C1 segment of cervical spinal cord (tissue), 14 donors: ENCODE data around the gene TBCB.
"Not testable (repeated sequence)": the region's sequence is repeated elsewhere in the genome, so short reads cannot be mapped to it uniquely, and the experiment has no call there.

Experiments used
- DNase-seq, 14 donors: peaks; one replicate each; lab custom pipeline; 2025; lab: John Stamatoyannopoulos, UW

The TBCB gene

DNA sequence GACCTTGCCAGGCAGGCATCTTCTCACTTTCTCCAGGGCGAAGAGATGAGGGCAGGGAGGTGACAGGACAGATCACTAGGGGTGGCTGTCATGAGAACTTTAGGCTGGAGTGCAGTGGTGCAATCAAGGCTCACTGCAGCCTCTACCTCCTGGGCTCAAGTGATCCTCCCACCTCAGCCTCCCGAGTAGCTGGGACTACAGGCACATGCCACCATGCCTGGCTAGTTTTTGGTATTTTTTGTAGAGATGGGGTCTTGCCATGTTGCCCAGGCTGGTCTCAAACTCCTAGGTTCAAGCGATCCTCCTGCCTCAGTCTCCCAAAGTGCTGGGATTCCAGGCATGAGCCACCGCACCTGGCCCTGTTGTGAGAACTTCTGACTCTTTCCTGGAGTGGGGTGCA, 19.6 kb downstream of the TBCB start:
- not testable (repeated sequence) for DNase-seq

DNA sequence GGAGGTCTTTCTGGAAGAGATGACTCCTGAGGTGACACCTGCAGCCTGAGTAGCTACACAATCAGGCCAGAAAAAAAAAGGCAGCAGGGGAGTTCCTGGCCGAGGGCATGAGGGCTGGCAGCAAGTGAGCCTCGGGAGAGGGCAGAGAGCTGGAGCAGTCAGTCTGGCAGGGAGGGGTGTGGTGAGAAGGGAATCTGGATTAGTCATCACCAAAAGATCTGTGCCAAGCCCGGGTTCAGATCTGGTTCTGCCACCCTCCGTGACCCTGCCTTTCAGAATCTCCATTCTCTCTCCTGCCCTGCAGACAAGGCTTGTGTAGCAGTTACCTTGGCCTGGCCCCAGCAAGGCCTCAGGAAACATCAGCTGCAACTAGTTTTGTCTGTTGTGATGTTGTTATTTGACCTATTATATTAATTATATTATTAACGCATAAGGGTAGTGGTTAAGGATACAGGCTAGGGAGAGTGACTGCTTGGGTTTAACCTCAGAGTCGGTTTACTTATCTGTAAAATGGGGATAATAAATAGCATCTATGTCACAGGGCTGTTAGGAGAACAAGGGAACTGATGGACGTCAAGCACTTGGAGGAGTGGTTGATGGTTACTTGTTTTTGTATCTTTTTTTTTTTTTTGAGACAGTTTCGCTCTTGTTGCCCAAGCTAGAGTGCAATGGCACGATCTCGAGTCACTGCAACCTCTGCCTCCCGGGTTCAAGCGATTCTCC, 21.9 kb downstream of the TBCB start:
- DNase-seq, result peak in 2 of 14 donors; percentile 34 to 68

DNA sequence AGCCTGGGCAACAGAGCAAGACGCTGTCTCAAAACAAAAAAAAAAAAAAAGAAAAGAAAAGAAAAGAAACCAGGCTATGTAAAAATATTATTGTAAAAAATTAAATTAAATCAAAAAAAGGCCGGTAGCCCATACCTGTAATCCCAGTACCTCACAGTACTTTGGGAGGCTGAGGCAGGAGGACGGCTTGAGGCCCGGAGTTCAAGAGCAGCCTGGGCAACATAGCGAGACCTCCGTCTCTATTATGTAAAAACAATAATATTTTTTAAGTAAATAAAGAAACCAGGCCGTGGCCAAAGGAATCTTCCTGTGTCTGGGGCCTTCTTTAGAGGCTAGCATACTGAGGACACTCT, 23.8 kb downstream of the TBCB start:
- no peak for DNase-seq

DNA sequence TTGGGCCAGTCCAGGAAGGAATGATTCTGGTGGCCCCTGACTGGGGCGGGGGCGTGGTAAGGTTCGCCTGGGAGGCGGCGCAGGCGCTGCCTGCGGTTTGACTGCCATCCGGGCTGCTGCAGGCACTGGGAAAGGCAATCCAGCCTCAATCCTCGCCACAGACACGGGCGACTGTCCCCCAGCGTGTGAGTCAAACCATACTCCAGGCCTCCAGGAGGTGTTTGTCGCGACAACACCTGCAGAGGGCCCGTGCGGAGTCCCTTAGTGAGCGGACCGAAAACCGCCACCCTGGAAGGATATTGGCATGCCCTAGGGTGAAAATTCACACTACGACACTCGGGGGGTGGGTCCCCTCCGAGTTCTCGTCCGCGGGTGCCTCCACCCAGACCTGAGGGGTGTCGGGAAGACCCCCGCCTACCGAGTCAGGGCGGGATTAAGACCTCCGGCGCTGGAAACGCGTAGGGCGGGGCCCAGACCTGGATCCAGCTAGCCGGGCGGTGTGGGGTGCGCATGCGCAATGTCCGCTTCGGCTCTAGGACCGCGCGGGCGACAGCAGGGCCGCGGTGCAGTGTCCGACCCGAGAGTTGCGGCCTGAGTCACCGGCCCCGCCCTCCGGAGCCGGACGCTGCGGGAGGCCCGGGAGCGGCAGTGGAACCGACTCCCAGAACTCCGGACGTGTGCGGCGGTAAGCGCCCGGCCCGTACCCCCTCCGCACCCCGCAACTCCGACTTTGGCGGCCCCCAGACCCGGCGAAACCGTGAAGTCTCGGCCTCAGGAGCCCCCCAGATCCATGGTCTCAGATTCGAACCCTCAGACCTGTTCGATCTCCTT, 24.4 kb downstream of the TBCB start, which contains the start of gene CAPNS1:
Gene CAPNS1 (plus strand): TSS at position 594 of the 831 bp plus-strand sequence. CDS start 946 bp downstream, outside the sequence.
- DNase-seq, result peak; percentile 74 to 99 (median 93)

DNA sequence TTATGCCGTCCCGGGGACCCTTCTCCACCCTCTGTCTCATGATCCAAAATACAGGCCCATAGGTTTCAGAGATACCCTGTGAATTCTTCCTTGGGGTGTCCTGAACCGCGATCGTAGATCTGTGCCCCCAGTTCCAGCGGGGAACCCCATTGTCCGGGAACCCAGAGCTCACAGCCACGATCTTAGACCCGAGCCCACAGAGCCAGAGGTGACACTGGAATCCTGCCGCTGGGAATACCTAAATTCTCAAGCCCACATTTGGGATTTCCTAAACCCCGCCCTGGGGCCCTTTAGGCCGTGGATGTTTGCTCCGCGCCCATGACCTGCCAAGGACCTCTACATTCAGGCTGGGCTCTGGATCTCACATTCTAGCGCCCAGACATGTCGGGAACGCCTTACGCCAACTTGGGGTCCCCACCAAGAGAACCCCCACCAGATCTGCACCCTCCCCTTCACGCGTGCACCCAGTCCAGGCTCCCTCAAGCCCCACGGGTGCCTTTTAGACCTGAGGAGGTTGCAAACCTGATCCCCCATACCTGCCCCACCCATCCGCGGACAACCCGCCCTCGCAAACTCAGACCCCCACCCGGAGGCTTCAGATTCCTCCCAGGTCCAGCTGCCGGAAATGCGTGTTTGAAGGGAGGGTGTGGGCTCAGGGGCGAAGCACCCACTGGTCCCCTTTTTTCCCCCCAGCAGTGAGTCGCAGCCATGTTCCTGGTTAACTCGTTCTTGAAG, 25.2 kb downstream of the TBCB start:
- peak in 3 of 14 donors; percentile 36 to 55 (median 47) for DNase-seq

DNA sequence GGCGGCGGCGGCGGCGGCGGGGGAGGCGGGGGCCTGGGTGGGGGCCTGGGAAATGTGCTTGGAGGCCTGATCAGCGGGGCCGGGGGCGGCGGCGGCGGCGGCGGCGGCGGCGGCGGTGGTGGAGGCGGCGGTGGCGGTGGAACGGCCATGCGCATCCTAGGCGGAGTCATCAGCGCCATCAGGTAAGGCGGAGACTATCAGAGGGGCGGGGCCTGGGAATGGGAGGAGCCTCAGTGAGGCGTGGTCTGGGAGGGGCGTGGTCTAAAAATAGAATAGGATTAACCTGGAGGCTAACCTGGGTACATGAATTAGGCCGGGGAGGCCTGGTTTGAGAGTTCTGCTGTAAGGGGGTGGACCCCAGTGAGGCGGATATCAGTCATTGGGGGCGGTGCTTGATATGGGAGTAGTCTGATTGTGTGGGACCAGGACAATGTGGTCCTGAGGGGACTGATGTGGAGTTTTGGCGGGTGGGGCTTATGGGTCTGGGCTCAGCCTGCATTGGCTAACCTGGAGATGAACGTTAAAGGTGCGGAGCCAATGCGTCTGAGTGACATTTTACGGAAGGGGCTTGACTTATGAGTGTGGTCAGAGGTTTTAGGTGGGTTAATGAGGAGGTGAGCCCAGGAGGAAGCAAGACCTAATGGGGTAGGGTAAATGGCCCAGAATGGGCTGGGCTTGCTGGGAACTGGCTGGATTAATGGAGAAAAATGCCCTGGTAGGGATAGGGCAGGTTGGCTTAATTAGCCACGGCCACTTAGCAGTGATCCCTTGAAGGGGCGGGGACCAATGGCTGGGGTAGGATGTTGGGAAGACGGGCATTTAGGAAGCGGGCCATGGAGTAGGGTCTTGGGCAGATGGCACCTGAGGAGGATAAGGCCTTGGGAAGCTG, 26.0 kb downstream of the TBCB start:
- DNase-seq, result peak in 12 of 14 donors; percentile 20 to 78 (median 42)

DNA sequence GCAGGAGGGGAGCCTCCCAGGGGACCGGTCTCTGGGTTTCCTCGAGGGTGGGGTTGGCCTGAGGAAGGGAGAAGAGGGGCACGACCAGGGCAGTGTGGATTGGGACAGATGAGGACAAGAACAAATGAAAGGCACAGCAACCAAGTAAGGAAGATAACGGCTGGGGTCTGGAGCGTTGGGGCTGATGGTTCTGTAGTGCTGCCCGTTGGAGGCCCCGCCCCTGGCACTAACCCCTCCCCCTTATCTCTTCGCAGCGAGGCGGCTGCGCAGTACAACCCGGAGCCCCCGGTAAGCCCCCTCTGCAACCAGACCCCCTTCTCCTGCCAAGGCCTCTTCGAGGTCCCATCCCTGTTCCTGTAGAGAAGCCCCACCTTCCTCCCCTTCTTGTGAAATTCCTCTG, 26.8 kb downstream of the TBCB start:
- DNase-seq, result no peak

DNA sequence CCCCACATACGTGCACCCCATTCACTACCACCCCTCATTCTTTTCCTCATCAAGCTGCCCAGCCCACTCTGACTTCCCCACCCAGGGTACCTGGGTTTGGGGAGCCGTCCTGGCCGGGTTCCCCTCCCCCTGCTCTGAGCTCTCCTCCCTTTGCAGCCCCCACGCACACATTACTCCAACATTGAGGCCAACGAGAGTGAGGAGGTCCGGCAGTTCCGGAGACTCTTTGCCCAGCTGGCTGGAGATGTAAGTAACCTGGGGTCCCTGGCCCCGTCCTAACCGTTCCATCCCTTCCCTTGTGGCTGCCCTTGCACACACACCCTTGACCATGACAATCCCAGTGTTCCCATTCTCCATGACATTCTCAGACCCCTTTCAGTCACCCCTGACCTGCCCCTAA, 27.2 kb downstream of the TBCB start:
- no peak for DNase-seq

DNA sequence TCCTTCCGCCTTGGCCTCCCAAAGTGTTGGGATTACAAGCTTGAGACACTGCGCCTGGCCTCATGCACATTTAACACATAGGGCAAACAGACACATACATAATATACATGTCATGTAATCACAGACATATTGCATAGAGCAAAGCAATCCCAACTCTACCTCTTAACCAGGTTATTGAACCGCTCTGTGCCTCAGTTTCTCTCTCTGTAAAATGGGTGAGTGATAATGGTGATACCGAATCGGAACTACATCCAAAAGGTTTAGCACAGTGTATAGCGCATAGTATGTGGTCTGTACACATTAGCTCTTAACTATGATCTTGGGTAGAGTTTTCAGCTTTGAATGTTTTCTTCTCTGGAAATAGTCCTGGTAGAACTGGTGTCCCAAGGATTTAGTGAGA, 29.4 kb downstream of the TBCB start:
- no peak for DNase-seq

DNA sequence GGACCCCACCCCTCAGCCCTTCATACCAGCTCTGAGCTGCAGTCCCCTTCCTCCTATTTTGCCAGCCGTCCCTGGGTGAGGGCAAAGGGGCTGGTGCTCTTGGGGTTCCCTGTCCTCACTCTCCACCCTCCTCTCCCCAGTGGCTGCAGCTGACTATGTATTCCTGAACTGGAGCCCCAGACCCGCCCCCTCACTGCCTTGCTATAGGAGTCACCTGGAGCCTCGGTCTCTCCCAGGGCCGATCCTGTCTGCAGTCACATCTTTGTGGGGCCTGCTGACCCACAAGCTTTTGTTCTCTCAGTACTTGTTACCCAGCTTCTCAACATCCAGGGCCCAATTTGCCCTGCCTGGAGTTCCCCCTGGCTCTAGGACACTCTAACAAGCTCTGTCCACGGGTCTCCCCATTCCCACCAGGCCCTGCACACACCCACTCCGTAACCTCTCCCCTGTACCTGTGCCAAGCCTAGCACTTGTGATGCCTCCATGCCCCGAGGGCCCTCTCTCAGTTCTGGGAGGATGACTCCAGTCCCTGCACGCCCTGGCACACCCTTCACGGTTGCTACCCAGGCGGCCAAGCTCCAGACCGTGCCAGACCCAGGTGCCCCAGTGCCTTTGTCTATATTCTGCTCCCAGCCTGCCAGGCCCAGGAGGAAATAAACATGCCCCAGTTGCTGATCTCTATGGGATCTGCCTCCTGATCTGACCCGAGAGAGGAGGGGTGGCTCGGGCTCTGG, 34.6 kb downstream of the TBCB start:
- DNase-seq, result no peak

DNA sequence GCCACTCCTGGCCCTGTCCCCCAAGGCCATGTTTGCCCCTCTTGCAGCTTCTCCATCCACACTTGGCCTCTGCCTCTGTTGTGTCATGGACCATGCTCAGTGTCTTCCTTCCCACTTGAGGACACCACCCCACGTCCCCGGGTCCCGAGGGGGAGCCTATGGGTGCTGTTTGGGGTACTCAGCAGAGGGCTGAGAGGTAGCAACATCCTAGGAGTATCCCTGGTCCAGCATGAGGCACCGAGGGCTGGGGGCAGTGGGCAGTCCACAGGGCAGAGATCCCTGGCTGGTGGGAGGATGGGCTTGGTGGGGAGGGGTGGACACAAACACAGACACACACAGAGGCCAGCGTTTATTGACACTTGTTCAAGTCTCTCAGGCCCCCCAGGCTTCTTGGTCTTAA, 35.3 kb downstream of the TBCB start:
- DNase-seq, result no peak

DNA sequence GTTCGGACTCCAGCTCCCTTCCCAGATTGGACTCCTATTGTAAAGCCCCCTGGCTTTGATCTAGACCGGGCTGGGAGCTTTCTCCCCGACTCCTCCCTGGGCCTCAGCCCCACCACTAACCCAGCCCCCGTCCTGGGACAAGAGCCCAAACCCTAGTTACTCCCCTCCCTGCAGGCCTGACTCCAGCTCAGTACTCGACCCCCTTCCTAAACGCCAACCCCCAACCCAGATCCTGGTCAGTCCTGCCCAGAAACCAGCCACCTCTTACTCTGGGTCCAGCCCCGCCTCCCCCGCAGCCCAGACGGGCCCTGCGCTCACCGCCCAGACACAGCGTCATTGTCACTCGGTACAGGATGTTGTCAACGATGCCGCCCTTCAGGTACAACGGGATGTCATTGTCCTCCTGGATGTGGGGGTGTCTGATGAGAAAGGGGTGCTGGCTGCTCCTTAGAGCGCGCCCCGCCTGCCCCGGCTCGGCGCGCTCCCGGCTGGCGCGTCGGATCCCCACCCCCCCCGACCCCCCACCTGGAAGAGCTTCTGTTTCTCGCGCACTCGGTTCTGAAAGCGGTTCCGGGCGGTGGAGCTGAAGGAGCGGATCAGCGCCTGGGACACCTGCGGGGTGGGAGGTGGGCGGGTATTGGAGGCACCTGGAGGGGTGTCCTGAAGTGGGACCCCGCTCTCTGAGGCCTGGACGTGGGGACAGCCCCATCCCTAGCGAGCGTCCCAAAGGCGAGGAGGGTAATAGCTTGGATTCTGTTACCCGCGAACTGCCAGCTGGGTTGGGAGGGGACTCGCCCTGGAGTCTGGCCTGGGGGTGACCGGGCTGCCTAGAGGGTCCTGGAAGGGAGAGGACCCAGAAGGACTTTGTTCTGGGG, 36.1 kb downstream of the TBCB start:
- peak in 1 of 14 donors; percentile 79 for DNase-seq

DNA sequence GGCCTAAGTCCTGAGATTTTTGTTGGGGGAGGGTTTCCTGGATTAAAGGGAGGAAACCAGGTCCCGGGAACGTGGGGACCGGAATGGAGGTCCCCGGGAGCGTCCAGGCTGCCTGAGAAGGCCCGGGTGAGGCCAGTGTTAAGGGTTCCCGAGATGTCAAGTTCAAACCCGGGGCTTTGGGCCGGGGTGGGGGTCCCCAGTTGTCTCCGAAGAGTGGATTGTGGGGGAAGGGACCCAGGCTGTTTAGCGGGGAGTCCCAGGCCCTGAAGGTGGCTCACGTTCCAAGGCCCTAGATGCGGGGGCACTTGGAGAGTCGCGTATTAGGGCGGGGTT, 36.7 kb downstream of the TBCB start:
- no peak for DNase-seq

DNA sequence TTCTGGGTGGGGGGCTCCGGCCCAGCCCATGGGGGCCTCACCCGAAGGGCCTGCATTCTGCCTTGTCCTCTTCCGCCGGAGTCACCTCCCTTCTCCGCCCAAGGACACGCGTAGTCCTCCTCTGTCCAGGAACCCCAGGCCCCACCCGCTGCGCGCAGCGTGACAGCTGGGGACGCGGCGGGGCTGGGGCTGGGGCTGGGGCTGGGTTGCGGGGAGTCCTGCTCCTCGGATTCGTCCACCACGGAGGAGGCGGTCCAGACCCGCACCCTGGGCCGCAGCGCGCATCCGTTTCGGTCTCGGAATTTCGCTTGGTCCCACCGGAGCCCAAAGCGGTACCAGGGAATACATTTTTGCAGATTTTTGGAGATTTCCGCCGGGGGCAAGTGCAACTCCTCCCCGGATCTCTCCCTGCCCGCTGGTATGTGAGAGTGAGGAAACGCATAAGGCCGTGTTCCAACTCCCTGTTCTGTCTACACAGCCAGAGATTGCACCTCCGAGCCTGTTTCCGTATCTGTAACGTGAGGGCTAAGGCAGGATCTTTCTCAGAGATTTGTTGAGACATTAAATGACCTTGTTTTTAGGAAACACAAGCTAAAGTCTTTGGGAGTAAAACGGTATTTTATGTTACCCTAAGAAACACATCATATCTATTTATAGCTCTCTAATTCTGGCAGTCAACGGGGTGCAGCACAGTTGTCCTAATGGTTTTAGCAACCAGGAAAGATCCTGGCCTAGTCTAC, 37.3 kb downstream of the TBCB start, which contains the start of gene COX7A1:
Gene COX7A1 (minus strand): TSS at position 96 of the 740 bp plus-strand sequence. CDS start 40 bp downstream, at position 56.
- peak in 1 of 14 donors; percentile 75 for DNase-seq

DNA sequence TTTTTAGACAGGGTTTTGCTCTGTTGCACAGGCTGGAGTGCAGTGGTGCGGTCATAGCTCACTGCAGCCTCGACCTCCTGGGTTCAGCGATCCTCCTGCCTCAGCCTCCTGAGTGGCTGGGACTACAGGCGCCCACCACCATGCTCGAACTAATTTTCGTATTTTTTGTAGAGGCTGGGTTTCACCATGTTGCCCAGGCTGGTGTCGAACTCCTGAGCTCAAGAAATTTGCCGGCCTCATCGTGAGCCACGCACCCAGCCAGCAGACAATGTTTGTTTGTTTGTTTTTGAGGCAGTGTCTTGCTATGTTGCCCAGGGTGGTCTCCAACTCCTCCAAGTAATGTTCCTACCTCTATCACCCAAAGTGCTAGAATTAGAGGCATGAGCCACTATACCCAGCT, 37.9 kb downstream of the TBCB start:
- DNase-seq, result no peak

DNA sequence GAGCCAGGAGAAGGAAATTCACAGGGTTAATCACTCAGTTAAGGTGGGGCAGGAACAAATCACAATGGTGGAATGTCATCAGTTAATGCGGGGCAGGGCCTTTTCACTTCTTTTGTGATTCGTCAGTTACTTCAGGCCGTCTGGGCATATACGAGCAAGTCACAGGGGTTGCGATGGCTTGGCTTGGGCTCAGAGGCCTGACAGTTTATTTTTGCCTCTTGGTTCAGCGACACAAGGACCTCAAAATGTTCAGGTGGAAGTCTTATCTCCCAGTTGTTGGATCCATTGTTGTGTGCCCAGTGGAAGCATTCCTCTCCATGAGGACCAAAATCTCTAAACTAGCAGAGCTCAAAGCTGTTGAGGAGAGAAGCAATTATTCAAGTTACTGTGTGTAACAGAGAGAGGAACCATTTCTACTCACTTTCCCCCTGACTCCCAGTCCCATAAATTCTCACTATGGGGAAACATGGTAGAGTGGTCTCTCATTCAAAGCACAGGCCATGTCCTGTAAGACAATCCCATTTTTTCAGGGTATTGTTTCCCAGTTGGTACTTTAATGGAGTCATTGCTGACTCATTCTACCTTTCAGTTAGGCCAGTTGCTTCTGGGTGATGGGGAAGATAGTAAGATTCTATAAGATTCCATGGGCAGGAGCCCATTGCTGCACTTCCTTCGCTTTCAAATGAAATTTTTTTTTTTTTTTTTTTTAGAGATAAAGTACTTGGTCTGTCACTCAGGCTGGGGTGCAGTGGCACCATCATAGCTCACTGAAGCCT, 45.7 kb downstream of the TBCB start:
- DNase-seq, result no peak

DNA sequence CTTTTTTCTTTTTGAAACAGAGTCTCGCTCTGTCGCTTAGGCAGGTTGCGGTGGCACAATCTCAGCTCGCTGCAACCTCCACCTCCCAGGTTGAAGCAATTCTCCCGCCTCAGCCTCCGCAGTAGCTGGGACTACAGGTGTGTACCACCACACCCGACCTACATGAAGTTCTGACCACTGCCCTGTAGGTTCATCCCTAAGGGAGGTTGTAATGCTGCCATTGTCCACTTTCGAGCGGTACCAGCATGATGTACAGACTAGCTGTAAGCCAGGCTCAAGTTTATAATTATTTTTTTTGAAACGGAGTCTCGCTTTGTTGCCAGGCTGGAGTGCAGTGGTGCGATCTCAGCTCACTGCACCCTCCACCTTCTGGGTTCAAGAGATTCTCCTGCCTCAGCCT, 48.5 kb downstream of the TBCB start:
- no peak for DNase-seq
